MM.1S (cell line): Measurements from ENCODE around the gene SLC25A17.
"Not testable (repeated sequence)": the region's sequence is repeated elsewhere in the genome, so short reads cannot be mapped to it uniquely, and the experiment has no call there.

Experiments used
- DNase-seq: peaks from one replicate; pipeline ENCODE4 v3.0.0-alpha.2; 2015
- H2AFZ ChIP-seq: fragments of 300-600 bp; sonication (generic); 2 replicates; pipeline ENCODE4 v1.6.0; 2016; ENCODE audit warnings: antibody characterized with exemption, low read length
- H3F3A ChIP-seq: fragments of 300-600 bp; sonication (generic); 2 replicates; pipeline ENCODE4 v1.6.1; 2016; ENCODE audit warnings: mild to moderate bottlenecking, antibody characterized with exemption, low read length, moderate library complexity, mixed read lengths; ENCODE audit not compliant: insufficient read depth
- H3K27ac ChIP-seq: fragments of 300-600 bp; sonication (generic); 2 replicates; pipeline ENCODE4 v1.5.1; 2016; ENCODE audit warnings: mild to moderate bottlenecking, low read length
- H3K27me3 ChIP-seq: fragments of 300-600 bp; sonication (generic); replicated peaks from 2 replicates; pipeline ENCODE4 v1.6.0; 2016; ENCODE audit warnings: low read length; ENCODE audit not compliant: insufficient read depth
- H3K36me3 ChIP-seq: fragments of 300-600 bp; sonication (generic); replicated peaks from 2 replicates; pipeline ENCODE4 v1.6.1; 2016; ENCODE audit warnings: mild to moderate bottlenecking, low read length, mixed read lengths; ENCODE audit not compliant: insufficient read depth
- H3K4me1 ChIP-seq: fragments of 300-600 bp; sonication (generic); 2 replicates; pipeline ENCODE4 v1.6.1; 2016; ENCODE audit warnings: low read length, mixed read lengths
- H3K4me2 ChIP-seq: fragments of 300-600 bp; sonication (generic); 2 replicates; pipeline ENCODE4 v1.6.0; 2016; ENCODE audit warnings: low read depth, low read length
- H3K4me3 ChIP-seq: fragments of 300-600 bp; sonication (generic); 2 replicates; pipeline ENCODE4 v1.5.1; 2016; ENCODE audit warnings: low read length, mixed read lengths
- H3K79me2 ChIP-seq: fragments of 300-600 bp; sonication (generic); 2 replicates; pipeline ENCODE4 v1.6.1; 2016; ENCODE audit warnings: mixed run types, low read length, mixed read lengths
- H3K9ac ChIP-seq: fragments of 300-600 bp; sonication (generic); 2 replicates; pipeline ENCODE4 v1.6.1; 2016; ENCODE audit warnings: low read length, mixed read lengths
- H3K9me2 ChIP-seq: fragments of 300-600 bp; sonication (generic); replicated peaks from 2 replicates; pipeline ENCODE4 v1.6.1; 2016; ENCODE audit warnings: mild to moderate bottlenecking, low read length, mixed read lengths; ENCODE audit not compliant: insufficient read depth
- H3K9me3 ChIP-seq: fragments of 300-600 bp; sonication (generic); replicated peaks from 2 replicates; pipeline ENCODE4 v1.6.1; 2016; ENCODE audit warnings: mild to moderate bottlenecking, low read length, mixed read lengths; ENCODE audit not compliant: insufficient read depth
- H4K20me1 ChIP-seq: fragments of 300-600 bp; sonication (generic); 2 replicates; pipeline ENCODE4 v1.6.1; 2016; ENCODE audit warnings: mild to moderate bottlenecking, low read length, moderate library complexity, mixed read lengths; ENCODE audit not compliant: insufficient read depth
- EZH2 ChIP-seq: fragments of 300-600 bp; sonication (generic); optimal IDR thresholded peaks from 2 replicates; pipeline ENCODE3; 2017; ENCODE audit warnings: low read depth, mild to moderate bottlenecking, antibody characterized with exemption, low read length, mixed read lengths
- EZH2phosphoT487 ChIP-seq: fragments of 300-600 bp; sonication (generic); IDR thresholded peaks from 2 replicates; pipeline ENCODE4 v1.6.1; 2018; ENCODE audit warnings: antibody characterized with exemption, low read length
- TF ChIP-seq, protein P1 (sequence below): fragments of 300-600 bp; sonication (generic); IDR thresholded peaks from 2 replicates; pipeline ENCODE4 v1.5.1; 2016; ENCODE audit warnings: antibody characterized with exemption, low read length, mixed read lengths

SLC25A17 gene

DNA sequence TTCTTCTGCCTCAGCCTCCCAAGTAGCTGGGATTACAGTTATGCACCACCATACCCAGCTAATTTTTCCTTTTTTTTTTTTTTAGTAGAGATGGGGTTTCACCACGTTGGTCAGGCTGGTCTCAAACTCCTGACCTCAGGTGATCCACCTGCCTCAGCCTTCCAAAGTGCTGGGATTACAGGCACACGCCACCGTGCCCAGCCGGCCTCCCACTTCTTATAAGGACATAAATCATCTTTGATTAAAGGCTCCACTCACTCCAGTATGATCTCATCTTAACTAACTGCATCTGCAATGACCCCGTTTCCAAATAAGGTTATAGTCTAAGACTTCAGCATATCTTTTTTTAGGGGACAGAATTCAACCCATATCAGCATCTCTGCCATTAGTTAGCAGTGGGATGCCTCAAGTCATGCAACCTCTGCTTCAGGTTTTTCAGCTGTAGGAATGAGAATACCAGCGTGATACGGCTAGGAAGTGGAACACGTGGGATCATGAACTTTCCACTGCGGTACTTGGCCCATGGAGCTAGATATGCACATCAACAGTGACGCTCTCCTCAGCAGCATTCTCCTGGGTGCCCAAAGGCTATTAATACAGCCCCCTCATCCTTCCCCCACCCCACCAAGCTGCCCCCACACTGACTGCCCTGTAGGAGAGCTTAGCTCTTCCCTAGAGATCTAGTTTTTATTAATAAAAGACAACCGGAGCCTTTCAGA, 98.4 kb downstream of the SLC25A17 start:
- Histone ChIP-seq H4K20me1 (no peaks in the 10 kb centered on the region), H3K9me3 (no peaks in the 10 kb centered on the region), H3K9me2 (no peaks in the 10 kb centered on the region), H3K36me3 (no peaks in the 10 kb centered on the region), H3K79me2 (no peaks in the 10 kb centered on the region), H3K27me3 (no peaks in the 10 kb centered on the region), H3K4me1 (no peaks in the 10 kb centered on the region; the same call in 1 of the 2 replicates), H2AFZ (0 out of 2 replicates have a peak overlapping the region, but pooled peaks have one; percentile 2), H3F3A (no peaks in the 10 kb centered on the region), H3K9ac (no peak overlapping the region), H3K4me2 (no peak overlapping the region), H3K4me3 (no peak overlapping the region), H3K27ac (no peak overlapping the region)
- TF ChIP-seq, protein P1, sequence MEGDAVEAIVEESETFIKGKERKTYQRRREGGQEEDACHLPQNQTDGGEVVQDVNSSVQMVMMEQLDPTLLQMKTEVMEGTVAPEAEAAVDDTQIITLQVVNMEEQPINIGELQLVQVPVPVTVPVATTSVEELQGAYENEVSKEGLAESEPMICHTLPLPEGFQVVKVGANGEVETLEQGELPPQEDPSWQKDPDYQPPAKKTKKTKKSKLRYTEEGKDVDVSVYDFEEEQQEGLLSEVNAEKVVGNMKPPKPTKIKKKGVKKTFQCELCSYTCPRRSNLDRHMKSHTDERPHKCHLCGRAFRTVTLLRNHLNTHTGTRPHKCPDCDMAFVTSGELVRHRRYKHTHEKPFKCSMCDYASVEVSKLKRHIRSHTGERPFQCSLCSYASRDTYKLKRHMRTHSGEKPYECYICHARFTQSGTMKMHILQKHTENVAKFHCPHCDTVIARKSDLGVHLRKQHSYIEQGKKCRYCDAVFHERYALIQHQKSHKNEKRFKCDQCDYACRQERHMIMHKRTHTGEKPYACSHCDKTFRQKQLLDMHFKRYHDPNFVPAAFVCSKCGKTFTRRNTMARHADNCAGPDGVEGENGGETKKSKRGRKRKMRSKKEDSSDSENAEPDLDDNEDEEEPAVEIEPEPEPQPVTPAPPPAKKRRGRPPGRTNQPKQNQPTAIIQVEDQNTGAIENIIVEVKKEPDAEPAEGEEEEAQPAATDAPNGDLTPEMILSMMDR, result no peak
- no peak for TF ChIP-seq EZH2
- no peak for TF ChIP-seq EZH2phosphoT487
- DNase-seq, result no peak

DNA sequence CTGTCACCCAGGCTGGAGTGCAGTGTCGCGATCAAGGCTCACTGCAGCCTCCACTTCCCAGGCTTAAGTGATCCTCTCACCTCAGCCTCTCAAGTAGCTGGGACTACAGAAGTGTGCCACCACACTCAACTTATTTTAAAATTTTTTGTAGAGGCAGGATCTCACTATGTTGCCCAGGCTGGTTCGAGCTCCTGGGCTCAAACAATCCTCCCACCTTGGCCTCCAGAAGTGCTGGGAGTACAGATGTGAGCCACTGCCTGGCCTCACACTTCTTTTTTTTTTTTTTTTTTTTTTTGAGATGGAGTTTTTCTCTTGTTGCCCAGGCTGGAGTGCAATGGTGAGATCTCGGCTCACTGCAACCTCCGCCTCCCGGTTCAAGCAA, 99.0 kb downstream of the SLC25A17 start:
- H3K9me2 ChIP-seq, H3K4me2 ChIP-seq, H3F3A ChIP-seq, H3K9ac ChIP-seq, H3K4me1 ChIP-seq, DNase-seq, H3K4me3 ChIP-seq, H3K27ac ChIP-seq, H3K79me2 ChIP-seq, H4K20me1 ChIP-seq, H3K27me3 ChIP-seq, H2AFZ ChIP-seq, H3K36me3 ChIP-seq, H3K9me3 ChIP-seq: not testable (repeated sequence)
